Muscle layer of duodenum (tissue), 2 donors: ENCODE data around the gene MLST8.
A peak's percentile ranks its signal among the peaks of the same experiment; 100 is the strongest.

ENCODE experiments used
- H3K27ac ChIP-seq: one replicate; pipeline ENCODE4 v1.7.0; 2013; ENCODE audit warnings: mild to moderate bottlenecking, low read length
- H3K27me3 ChIP-seq: one replicate; pipeline ENCODE4 v1.7.0; 2013; ENCODE audit warnings: low read depth, mild to moderate bottlenecking, control low read depth, low read length
- H3K36me3 ChIP-seq, 2 donors: one replicate each; pipeline ENCODE4 v1.7.0; 2013; ENCODE audit warnings: low read length in 2 of 2, control low read depth in 1 of 2, mild to moderate bottlenecking in 1 of 2; ENCODE audit not compliant: insufficient read depth in 2 of 2, control insufficient read depth in 1 of 2
- H3K4me1 ChIP-seq, 2 donors: one replicate each; pipeline ENCODE4 v1.7.0; 2013; ENCODE audit warnings: low read length in 2 of 2, mild to moderate bottlenecking in 2 of 2, control low read depth in 1 of 2, moderate library complexity in 1 of 2; ENCODE audit not compliant: insufficient read depth in 2 of 2, control insufficient read depth in 1 of 2
- H3K4me3 ChIP-seq, 2 donors: one replicate each; pipeline ENCODE4 v1.7.0; 2013; ENCODE audit warnings: low read length in 2 of 2, low read depth in 1 of 2, mild to moderate bottlenecking in 1 of 2
- H3K9me3 ChIP-seq, 2 donors: one replicate each; pipeline ENCODE4 v1.7.0; 2013; ENCODE audit warnings: low read length in 2 of 2, control low read depth in 1 of 2, mild to moderate bottlenecking in 1 of 2; ENCODE audit not compliant: control insufficient read depth in 1 of 2
- donor health status: healthy.

Gene MLST8

GRCh38 chr16:2243031-2243528 is 37.8 kb downstream of the MLST8 start:
- Histone ChIP-seq H3K27me3 (no peaks in the 10 kb centered on the region), H3K4me3 (no peak overlapping the region), H3K36me3 (peaks cover 20 to 49% of the 10 kb centered on the region in 2 donors), H3K9me3 (no peaks in the 10 kb centered on the region), H3K27ac (no peak overlapping the region), H3K4me1 (no peaks in the 10 kb centered on the region)

GRCh38 chr16:2243781-2244180 is 38.5 kb downstream of the MLST8 start:
- no peaks in the 10 kb centered on the region for H3K9me3 ChIP-seq
- H3K27me3 ChIP-seq: no peaks in the 10 kb centered on the region
- H3K4me3 ChIP-seq: no peak overlapping the region
- no peak overlapping the region for H3K27ac ChIP-seq
- no peaks in the 10 kb centered on the region for H3K4me1 ChIP-seq
- peaks cover 20 to 46% of the 10 kb centered on the region in 2 donors for H3K36me3 ChIP-seq

DNA sequence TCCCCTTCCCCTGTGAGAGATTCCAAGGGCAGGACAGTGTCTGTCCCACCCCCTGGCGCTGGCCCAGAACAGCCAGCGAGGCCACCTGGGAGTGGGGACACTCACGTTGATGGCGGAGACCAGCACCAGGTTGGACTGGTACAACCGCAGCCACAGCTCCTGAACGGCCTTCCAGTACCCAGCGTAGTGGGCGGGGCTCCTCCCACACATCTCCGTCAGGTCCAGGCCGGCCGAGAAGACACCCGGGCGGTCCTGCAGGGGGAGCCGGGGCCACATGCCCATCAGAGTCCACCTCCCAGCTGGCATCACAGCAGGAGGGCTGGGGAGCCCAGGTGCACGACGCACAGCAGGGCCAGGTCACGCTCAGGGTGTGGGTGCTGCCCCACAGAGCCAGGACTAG is 39.0 kb downstream of the MLST8 start:
- no peak overlapping the region for H3K4me3 ChIP-seq
- no peaks in the 10 kb centered on the region for H3K27me3 ChIP-seq
- H3K4me1 ChIP-seq: no peaks in the 10 kb centered on the region
- peaks cover 20 to 46% of the 10 kb centered on the region in 2 donors for H3K36me3 ChIP-seq
- H3K27ac ChIP-seq: no peak overlapping the region
- H3K9me3 ChIP-seq: no peaks in the 10 kb centered on the region

DNA sequence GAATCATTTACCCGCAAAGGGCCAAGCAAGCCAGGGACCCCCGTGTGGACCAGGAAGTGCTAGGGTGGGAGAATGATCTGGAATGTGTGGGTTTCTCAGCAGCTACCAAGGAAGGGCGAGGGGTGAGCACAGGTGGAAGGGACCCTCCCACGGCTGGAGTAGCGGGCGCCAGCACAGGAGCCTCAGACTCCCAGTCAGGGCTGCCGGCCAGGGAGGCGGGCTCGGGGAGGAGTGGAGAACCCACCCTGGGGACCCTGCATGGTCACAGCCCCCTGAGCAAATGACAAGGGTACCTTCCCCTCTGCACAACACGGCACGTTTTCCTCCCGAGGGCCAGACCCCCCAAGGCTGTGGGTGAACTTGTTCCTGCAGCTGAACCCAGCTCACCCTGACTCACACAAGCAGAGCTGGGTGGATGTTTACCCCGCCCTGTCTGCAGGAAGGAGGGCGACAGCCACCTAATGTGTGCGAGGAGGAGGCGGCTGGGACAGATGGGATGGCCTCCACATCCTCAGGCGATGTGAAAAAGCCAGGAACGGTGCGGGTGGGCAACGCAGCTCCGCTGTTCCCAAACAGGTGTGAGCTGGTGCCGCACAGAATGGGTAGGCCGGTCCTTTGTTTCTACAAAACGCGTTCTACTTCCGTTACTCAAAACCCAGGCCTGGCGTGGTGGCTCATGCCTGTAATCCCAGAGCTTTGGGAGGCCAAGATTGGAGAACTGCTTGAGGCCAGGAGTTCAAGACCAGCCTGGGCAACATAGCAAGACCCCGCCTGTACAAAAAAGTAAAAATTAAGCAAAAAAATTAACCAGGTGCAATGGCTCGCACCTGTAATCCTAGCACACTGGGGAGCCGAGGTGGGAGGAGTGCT is 39.9 kb downstream of the MLST8 start:
- Histone ChIP-seq H3K9me3 (no peaks in the 10 kb centered on the region), H3K27me3 (no peaks in the 10 kb centered on the region), H3K4me3 (no peak overlapping the region), H3K4me1 (peaks cover 0 to 3% of the 10 kb centered on the region in 2 donors), H3K27ac (no peak overlapping the region), H3K36me3 (peaks cover 20 to 46% of the 10 kb centered on the region in 2 donors)

DNA sequence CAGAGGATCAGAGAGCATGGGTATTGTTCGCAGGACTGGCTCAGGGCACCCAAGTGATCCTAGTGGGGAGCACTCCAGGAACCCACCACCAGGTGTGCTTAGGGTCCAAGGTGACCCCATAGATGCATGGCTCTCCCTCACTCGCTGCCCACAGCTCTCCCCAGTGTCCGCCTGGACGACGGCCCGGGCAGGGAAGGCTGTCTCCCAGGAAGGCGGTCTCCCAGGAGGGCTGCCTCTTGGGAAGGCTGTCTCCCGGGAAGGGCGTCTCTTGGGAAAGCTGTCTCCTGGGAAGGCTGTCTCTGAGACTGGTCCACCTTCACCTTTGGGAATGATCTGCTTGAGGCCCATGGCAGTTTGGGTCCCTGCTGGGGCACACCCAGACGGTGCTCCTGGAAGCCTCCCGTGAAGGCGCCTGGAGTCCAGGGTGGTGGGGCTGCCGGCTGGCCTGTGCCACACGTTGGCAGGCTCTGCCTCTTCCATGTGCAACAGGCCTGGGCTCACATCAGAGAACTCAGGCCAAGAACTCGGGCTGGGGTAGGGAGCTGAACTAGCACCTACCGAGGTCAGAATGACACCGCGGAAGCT is 41.1 kb downstream of the MLST8 start:
- Histone ChIP-seq H3K36me3 (peaks cover 20 to 46% of the 10 kb centered on the region in 2 donors), H3K4me1 (peaks cover 0 to 10% of the 10 kb centered on the region in 2 donors)

DNA sequence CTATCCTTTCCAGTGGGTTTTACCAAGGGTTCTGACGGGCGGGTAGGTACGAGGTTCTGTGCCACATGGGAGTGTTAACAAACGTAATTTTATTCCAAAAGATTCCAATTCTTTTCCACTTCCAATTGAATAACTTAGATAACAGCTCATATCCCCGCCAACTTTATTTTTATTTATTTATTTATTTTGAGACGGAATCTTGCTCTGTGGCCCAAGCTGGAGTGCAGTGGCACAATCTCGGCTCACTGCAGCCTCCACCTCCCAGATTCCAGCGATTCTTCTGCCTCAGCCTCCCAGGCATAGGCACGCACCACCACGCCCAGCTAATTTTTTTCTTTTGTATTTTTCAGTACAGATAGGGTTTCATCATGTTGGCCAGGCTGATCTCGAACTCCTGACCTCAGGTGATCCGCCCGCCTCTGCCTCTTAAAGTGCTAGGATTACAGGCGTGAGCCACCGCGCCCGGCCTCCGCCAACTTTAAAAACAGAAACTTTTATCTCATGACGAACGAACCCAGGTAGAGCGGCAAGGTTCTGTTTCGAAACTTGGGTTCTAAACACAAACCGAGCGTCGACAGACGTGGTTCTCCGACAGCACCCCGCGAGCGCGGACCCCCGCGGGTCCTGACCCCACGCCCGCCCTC is 45.5 kb downstream of the MLST8 start:
- no peak overlapping the region for H3K27ac ChIP-seq

More for the DNA sequence above, 41.1 kb downstream of the MLST8 start:
- H3K9me3 ChIP-seq: no peaks in the 10 kb centered on the region
- H3K27me3 ChIP-seq: no peaks in the 10 kb centered on the region
- H3K4me3 ChIP-seq: no peak overlapping the region
- no peak overlapping the region for H3K27ac ChIP-seq

GRCh38 chr16:2251296-2252111 is 46.2 kb downstream of the MLST8 start, which contains the start of gene ECI1:
Gene ECI1, minus strand, starts transcription at chr16:2251587. Its CDS starts 21 bp downstream, at chr16:2251566.
- Histone ChIP-seq H3K4me3 (peak within 1 kb of the TSS; percentile 64 to 72), H3K27ac (peak within 1 kb of the TSS; percentile 69), H3K27me3 (no peaks in the 10 kb centered on the region), H3K36me3 (peaks cover 19 to 38% of the 10 kb centered on the region in 2 donors), H3K9me3 (no peaks in the 10 kb centered on the region), H3K4me1 (peaks cover 3 to 18% of the 10 kb centered on the region in 2 donors)

More for the DNA sequence above, 45.5 kb downstream of the MLST8 start:
- H3K4me3 ChIP-seq: peak overlapping the region; percentile 64 to 72
- H3K36me3 ChIP-seq: peaks cover 18 to 38% of the 10 kb centered on the region in 2 donors
- no peaks in the 10 kb centered on the region for H3K9me3 ChIP-seq
- H3K4me1 ChIP-seq: peaks cover 3 to 18% of the 10 kb centered on the region in 2 donors
- H3K27me3 ChIP-seq: no peaks in the 10 kb centered on the region

DNA sequence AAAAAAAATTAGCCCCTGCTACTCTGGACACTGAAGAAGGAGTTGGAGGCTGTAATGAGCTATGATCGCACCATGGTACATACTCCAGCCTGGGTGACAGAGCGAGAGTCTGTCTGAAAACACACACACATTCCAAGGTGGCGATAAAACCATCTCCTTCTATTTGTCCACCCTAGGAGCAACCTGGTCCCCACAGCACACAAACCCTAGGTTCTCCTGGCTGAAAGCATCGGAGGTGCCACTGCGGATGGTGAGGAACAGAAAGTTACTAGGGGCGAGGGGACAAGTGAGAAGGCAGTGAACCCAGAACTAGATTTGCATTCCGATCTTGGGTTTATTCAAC is 47.5 kb downstream of the MLST8 start:
- Histone ChIP-seq H3K27ac (no peak overlapping the region), H3K27me3 (no peaks in the 10 kb centered on the region), H3K4me3 (no peak overlapping the region), H3K4me1 (peaks cover 3 to 18% of the 10 kb centered on the region in 2 donors), H3K36me3 (peaks cover 29 to 47% of the 10 kb centered on the region in 2 donors), H3K9me3 (no peaks in the 10 kb centered on the region)

GRCh38 chr16:2253293-2253692 is 48.0 kb downstream of the MLST8 start:
- H3K9me3 ChIP-seq: no peaks in the 10 kb centered on the region
- peaks cover 33 to 51% of the 10 kb centered on the region in 2 donors for H3K36me3 ChIP-seq
- H3K4me3 ChIP-seq: no peak overlapping the region
- H3K27ac ChIP-seq: no peak overlapping the region
- peaks cover 3 to 18% of the 10 kb centered on the region in 2 donors for H3K4me1 ChIP-seq
- no peaks in the 10 kb centered on the region for H3K27me3 ChIP-seq

GRCh38 chr16:2256531-2257140 is 51.4 kb downstream of the MLST8 start:
- peaks cover 3 to 8% of the 10 kb centered on the region in 2 donors for H3K4me1 ChIP-seq
- H3K27me3 ChIP-seq: no peaks in the 10 kb centered on the region
- H3K4me3 ChIP-seq: no peak overlapping the region
- H3K27ac ChIP-seq: no peak overlapping the region
- H3K36me3 ChIP-seq: peaks cover 46 to 63% of the 10 kb centered on the region in 2 donors
- H3K9me3 ChIP-seq: no peaks in the 10 kb centered on the region
